ENCODE measurements around the gene FLOT1. TPM values are rescaled to one million over a fixed set of nuclear protein-coding genes. Genes with fewer than 3 reads are reported as not detected.

Gene FLOT1
- total and polyA plus RNA-seq, 2 of the 13 experiments (the other 11 are each of a cell fraction or from before 2014, with no cell fraction given): 82.3 to 130 TPM

DNA sequence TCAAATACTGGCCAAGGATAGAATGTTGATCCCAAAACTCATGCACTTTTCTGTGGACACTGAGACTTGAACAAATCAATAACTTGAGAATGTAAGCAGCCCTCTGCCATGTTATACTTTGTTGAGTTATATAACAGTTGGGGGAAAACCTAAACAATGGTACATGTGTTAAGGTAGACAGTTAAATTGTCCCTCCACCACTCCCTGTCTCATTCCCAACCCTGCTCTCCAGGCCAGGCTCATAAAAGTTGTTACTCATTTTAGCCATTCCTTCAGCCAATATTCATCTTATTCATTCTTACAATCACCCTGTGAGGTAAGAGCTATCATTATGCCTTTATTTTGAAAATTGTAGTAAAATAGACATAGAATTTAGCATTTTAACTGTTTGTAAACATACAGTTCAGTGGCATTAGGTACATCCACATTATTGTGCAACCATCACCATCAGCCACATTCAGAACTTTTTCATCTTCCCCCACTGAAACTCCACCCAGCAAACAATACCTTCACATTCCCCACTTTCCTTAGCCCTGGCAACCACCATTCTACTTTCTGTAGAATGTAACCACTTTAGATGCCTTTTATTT is 40.0 kb upstream of the FLOT1 start (continued):
- TF ChIP-seq SCMH1 (CRISPR knock-in tag; IDR thresholded peaks at IDR 0.05; ENCODE audit: borderline replicate concordance) (no peak), SPEN (CRISPR knock-in tag; IDR thresholded peaks at IDR 0.05; ENCODE audit: low read depth) (no peak), KDM1A (CRISPR knock-in tag; IDR thresholded peaks at IDR 0.05) (no peak), ZNF792 (CRISPR knock-in tag; IDR thresholded peaks at IDR 0.05) (no peak), ZNF674 (CRISPR knock-in tag; IDR thresholded peaks at IDR 0.05; ENCODE audit: low read depth) (no peak), ZNF782 (CRISPR knock-in tag; IDR thresholded peaks at IDR 0.05; ENCODE audit: borderline replicate concordance) (no peak; the same call in 1 of the 2 replicates), ATM (IDR thresholded peaks at IDR 0.05; ENCODE audit: borderline replicate concordance) (no peak), RFX1 (IDR thresholded peaks at IDR 0.05) (no peak), YY1 (IDR thresholded peaks at IDR 0.05; ENCODE audit: insufficient read depth, insufficient replicate concordance, low read depth, low read length) (peak; percentile 30), RBM39 (IDR thresholded peaks at IDR 0.05; ENCODE audit: low read depth, low read length, poor library complexity, severe bottlenecking) (no peak), ZNF431 (CRISPR knock-in tag; IDR thresholded peaks at IDR 0.05; ENCODE audit: borderline replicate concordance, low read depth) (no peak), MED8 (CRISPR knock-in tag; IDR thresholded peaks at IDR 0.05; ENCODE audit: insufficient replicate concordance) (no peak), SALL1 (CRISPR knock-in tag; IDR thresholded peaks at IDR 0.05) (no peak), NR1H2 (CRISPR knock-in tag; IDR thresholded peaks at IDR 0.05; ENCODE audit: borderline replicate concordance, low read depth) (no peak), ZNF7 (CRISPR knock-in tag; IDR thresholded peaks at IDR 0.05) (no peak), HNRNPUL1 (IDR thresholded peaks at IDR 0.05; ENCODE audit: low read depth, low read length) (no peak)
- TF ChIP-seq, protein P1, sequence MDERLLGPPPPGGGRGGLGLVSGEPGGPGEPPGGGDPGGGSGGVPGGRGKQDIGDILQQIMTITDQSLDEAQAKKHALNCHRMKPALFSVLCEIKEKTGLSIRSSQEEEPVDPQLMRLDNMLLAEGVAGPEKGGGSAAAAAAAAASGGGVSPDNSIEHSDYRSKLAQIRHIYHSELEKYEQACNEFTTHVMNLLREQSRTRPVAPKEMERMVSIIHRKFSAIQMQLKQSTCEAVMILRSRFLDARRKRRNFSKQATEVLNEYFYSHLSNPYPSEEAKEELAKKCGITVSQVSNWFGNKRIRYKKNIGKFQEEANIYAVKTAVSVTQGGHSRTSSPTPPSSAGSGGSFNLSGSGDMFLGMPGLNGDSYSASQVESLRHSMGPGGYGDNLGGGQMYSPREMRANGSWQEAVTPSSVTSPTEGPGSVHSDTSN (CRISPR knock-in tag; IDR thresholded peaks at IDR 0.05): no peak
- TF ChIP-seq, protein P2, sequence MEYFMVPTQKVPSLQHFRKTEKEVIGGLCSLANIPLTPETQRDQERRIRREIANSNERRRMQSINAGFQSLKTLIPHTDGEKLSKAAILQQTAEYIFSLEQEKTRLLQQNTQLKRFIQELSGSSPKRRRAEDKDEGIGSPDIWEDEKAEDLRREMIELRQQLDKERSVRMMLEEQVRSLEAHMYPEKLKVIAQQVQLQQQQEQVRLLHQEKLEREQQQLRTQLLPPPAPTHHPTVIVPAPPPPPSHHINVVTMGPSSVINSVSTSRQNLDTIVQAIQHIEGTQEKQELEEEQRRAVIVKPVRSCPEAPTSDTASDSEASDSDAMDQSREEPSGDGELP (IDR thresholded peaks at IDR 0.05; ENCODE audit: borderline replicate concordance, low read depth): no peak
- TF ChIP-seq, protein P3, sequence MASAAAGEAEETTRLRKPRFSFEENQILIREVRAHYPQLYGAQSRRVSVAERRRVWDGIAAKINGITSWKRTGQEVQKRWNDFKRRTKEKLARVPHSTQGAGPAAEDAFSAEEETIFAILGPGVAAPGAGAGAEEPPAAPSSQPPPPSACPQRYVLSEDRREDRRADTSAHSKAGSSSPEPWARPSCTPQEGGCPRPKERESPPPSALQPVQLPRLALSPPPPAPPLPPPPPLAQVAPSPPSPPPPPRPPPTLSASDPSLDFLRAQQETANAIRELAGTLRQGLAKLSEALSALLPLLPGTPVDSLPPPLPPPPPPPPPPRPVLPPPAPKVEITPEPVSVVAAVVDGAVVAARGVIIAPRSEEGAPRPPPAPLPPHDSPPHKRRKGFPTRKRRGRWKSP (CRISPR knock-in tag; IDR thresholded peaks at IDR 0.05): no peak
- TF ChIP-seq, protein P4, sequence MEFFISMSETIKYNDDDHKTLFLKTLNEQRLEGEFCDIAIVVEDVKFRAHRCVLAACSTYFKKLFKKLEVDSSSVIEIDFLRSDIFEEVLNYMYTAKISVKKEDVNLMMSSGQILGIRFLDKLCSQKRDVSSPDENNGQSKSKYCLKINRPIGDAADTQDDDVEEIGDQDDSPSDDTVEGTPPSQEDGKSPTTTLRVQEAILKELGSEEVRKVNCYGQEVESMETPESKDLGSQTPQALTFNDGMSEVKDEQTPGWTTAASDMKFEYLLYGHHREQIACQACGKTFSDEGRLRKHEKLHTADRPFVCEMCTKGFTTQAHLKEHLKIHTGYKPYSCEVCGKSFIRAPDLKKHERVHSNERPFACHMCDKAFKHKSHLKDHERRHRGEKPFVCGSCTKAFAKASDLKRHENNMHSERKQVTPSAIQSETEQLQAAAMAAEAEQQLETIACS (CRISPR knock-in tag; IDR thresholded peaks at IDR 0.05): no peak
- TF ChIP-seq, protein P5, sequence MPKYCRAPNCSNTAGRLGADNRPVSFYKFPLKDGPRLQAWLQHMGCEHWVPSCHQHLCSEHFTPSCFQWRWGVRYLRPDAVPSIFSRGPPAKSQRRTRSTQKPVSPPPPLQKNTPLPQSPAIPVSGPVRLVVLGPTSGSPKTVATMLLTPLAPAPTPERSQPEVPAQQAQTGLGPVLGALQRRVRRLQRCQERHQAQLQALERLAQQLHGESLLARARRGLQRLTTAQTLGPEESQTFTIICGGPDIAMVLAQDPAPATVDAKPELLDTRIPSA (CRISPR knock-in tag; IDR thresholded peaks at IDR 0.05; ENCODE audit: borderline replicate concordance): no peak
- TF ChIP-seq, protein P6, sequence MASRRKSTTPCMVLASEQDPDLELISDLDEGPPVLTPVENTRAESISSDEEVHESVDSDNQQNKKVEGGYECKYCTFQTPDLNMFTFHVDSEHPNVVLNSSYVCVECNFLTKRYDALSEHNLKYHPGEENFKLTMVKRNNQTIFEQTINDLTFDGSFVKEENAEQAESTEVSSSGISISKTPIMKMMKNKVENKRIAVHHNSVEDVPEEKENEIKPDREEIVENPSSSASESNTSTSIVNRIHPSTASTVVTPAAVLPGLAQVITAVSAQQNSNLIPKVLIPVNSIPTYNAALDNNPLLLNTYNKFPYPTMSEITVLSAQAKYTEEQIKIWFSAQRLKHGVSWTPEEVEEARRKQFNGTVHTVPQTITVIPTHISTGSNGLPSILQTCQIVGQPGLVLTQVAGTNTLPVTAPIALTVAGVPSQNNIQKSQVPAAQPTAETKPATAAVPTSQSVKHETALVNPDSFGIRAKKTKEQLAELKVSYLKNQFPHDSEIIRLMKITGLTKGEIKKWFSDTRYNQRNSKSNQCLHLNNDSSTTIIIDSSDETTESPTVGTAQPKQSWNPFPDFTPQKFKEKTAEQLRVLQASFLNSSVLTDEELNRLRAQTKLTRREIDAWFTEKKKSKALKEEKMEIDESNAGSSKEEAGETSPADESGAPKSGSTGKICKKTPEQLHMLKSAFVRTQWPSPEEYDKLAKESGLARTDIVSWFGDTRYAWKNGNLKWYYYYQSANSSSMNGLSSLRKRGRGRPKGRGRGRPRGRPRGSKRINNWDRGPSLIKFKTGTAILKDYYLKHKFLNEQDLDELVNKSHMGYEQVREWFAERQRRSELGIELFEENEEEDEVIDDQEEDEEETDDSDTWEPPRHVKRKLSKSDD (CRISPR knock-in tag; IDR thresholded peaks at IDR 0.05; ENCODE audit: low read depth): no peak
- TF ChIP-seq, protein P7, sequence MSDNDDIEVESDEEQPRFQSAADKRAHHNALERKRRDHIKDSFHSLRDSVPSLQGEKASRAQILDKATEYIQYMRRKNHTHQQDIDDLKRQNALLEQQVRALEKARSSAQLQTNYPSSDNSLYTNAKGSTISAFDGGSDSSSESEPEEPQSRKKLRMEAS (IDR thresholded peaks at IDR 0.05): 0 out of 2 replicates have a peak, but pooled peaks have one; percentile 6
